GM18867 (cell line): ENCODE data around the gene TMPRSS6.

Experiments
- ATAC-seq: cut with Tn5 transposase; IDR thresholded peaks from one replicate; pipeline ENCODE4 v1.9.1; 2021; ENCODE audit warnings: mild to moderate bottlenecking, moderate library complexity; ENCODE audit not compliant: unreplicated experiment

TMPRSS6 gene

DNA sequence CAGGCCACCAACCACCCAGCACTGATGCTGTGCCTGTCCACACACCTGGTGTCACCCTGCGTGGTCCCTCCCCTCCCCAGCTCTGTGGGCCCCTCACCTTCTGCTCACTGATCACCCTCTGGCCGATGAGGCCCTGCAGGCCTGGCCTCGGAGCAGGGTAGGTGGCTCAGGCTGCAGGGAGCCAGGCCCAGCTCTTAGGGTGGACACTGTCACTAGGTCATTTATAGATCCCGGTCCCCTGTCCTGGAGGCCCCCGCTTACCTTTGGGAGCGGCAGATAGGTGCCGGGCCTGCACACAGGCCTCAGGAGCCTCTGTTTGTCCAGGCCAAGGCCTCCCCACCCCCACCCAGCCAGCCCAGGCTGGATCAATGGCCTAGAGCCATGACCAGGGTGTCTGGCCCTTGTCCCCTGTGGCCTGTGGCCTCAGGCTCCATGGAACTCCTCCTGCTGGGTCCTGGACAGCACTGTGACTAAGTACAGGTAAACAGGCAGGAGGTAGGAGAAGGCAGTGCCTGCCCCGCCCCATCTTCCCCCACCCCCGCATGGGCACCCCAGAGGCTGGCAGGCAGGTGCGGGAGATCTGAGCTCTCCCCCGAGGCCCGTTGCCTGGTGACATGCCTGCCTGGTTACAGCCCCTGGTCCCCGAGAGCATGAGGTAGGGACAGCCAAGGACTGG lies at the start of gene TMPRSS6:
Gene TMPRSS6 (minus strand): TSS at position 472 of the 676 bp plus-strand sequence. CDS start 6,296 bp downstream, outside the sequence.
- no peak for ATAC-seq

GRCh38 chr22:37158963-37159290 lies 49.4 kb upstream of the TMPRSS6 start:
- no peak for ATAC-seq

GRCh38 chr22:37157516-37158285 lies 48.2 kb upstream of the TMPRSS6 start:
- ATAC-seq, result no peak

DNA sequence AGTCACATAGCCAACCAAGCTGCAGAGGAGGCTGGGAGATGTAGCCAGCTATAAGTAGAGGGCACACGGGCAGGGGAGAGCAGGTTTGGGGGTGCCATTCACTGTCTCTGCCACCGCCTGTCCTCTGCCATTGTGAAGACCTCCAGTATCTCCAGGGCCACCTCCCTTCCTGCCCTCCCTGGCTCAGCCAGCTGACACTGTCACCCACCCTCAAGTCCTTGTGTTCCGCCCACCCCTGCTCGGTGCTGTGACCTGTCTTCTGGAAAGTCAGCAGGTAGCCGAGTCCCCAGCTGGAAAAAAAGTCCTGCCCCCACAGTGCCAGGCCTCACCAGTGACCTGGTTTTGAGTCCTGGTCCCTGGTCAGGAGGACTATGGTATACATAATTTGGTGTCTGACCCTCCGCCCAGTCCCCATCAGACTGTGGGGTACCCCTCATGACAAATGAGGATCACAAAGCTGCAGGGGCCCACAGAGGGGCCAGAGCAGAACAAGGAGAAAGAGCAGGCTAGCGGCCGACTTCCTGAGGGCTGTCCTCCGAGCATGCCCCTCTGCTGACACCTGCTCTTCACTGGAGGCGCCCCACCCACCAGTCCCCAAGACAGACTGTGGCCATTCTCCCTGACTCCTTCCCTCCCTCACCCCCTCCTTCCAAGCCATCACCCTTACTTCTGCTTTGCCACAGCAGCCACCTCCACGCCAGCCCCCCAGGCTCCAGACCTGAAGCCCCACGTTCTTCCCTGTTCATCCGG lies 47.3 kb upstream of the TMPRSS6 start:
- no peak for ATAC-seq

DNA sequence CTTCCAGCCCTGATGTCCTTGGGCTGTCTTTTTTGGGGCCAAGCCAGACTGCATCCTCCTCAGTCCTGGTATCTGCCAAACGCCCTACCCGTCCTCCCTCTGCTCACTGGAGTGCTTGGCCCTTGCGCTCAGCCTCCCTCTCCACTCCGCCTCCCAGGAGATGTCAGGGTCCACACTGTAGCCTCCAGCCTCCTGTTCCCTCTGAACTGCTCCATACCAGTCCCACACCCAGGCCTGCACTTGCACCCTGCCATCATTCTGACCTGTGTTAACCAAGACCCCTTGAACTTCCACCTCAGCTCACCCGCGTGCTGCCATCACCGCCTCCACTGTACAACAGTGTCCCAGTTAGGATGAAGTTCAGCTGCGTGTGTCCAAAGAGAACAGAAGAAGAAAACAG lies 46.5 kb upstream of the TMPRSS6 start:
- no peak for ATAC-seq

DNA sequence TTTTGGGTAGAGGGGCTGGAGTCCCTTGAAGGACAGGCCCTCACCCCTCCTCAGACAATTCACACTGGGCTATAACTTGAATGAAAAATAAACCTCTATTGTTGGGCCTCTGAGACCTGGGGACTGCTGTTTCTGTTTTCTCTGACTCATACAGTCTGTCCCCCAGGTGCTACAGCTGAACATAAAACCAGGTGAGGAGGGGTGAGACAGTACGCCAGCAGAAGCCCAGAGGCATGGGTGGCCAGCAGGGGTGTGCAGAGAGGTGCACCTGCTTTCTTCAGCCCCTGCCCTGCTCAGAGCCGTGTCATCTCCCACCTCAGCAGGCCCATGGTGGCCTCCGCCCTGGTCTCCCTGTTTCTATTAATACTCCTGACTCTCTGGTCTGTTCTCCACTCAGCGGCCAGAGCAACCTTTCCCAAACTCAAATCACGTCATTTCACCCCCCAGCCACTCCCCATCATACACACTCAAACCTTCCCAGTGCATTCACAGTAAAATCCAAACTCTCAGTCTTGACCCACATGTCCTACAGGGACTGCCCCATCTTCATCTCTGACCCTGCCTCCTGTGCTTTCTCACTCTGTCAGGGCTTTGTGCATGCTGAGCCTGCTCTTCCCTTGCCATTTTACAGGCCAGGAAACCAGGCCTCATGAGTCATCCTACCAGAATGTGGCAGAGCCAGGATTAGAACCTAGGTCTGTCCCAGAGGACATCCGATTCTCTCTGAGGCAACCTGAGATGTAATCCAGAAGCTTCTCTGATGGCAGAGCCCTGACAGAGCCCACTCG lies 45.6 kb upstream of the TMPRSS6 start:
- no peak for ATAC-seq

- no peak for ATAC-seq
Measured at GRCh38 chr22:37153901-37154300, 44.4 kb upstream of the TMPRSS6 start.

- ATAC-seq, result no peak
Measured at GRCh38 chr22:37151401-37151800, 41.9 kb upstream of the TMPRSS6 start.

- no peak for ATAC-seq
Measured at GRCh38 chr22:37150701-37151100, 41.2 kb upstream of the TMPRSS6 start.

- ATAC-seq, result peak; percentile 7
Measured at GRCh38 chr22:37148742-37149665, 39.5 kb upstream of the TMPRSS6 start.

- ATAC-seq, result no peak
Measured at GRCh38 chr22:37148031-37148651, 38.6 kb upstream of the TMPRSS6 start.

DNA sequence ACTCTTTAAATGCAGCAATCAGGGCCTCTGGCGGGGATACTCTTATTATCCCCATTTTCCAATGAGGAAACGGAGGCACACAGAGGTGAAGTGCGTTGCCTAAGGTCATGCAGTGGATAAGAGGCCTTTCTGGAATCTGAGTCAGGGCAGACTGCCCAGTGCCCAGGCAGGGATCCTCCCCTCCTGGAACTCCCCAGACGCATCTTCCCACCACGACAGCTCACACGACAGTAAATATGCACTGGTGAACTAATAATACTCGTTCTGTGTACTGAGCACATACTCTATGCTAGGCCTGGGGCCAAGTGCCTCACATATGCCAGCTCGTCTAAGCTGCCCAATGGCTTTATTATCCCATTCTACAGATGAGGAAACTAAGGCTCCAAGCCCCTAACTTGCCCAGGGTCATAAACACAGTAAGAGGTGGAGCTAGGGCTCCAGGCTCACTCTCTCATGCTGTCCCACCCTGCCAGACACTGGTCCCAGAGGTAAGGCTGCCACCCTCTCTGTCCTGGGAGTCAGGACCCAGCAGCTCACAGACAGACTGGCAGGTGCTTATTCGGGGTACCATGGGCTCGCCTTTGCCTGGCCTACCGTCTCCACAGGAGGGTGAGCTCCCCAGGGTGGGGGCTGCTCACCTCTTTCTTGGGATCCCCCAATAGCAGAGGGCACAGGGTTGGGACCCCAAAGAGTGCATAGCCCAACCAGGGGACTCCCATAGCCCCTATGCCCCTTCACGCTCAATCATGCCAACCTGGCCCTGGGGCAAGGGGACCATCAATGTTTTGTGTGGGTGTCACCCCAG lies 37.9 kb upstream of the TMPRSS6 start:
- ATAC-seq, result no peak

DNA sequence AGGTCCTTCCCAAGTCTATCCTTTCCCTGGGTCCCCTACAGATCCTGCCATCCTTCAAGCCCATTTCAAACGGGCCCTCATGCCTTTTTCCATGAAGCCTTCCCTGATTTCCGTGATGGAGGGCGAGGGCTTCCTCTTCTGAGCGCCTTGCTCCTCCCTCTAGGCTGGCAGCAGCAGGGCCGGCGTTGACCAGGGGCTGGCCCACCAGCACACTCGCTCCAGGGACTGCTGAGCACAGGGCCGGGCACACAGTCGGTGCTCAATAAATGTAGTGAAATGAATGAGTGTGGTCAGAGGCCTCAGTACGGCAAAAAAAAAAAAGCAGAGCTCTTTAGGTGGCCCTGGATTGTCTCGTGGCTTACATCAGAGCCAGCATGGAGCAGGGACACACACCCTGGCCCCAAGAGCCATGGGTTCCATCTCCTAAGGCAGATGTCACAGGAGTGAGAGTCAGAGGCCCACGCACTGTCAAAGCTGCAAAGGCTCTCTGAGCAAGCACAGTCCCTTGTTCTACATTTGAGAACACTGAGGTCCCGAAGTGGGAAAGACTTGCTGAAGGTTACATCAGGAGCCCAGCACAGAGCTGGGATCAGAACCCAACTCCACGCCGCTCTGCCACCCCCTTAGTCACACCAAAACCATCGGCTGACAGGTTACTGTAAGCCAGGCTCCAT lies 37.1 kb upstream of the TMPRSS6 start:
- ATAC-seq, result no peak

GRCh38 chr22:37146051-37146385 lies 36.5 kb upstream of the TMPRSS6 start:
- ATAC-seq, result no peak

DNA sequence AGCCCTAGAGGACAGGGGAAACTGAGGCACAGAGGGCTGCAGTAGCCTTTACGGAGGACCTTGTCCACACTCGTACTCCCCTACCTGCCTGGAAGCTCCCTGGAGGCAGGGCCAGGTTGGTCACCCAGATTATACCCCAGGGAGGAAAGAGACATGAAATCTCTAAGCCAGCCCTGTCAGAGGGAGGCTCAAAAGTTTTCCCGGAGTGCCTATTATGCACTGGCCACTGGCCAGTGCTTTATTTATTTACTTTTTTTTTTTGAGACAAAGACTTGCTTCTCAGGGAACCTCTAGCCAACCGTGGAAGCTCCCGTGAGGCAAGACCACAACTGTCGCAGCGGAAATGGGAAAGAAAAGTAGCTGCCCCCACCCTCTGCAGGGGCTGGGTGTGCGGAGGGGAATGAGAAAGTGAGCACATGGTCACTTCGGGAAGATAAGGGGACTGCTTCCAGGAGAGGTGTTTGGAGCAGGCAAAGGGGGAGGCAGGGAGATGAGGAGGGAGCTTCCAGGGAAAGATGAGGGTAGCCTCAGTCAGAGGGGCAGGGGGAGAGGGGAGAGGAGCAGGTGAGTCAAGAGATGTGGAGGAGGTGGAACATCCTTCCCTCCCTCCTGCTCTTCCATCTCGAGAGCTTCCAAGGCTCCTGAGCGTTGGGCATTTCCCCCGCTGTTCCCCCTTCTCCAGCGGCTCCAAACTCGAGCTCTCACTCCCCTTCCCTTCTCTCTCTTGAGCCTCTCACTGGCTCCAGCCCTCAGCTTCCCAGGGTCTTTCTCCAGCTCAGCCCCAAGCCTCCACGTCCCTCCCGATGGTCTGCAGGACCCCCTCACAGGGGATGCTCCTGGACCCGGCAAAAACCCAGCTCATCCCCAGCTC lies 35.9 kb upstream of the TMPRSS6 start:
- no peak for ATAC-seq

GRCh38 chr22:37144180-37144554 lies 34.7 kb upstream of the TMPRSS6 start:
- ATAC-seq, result no peak

DNA sequence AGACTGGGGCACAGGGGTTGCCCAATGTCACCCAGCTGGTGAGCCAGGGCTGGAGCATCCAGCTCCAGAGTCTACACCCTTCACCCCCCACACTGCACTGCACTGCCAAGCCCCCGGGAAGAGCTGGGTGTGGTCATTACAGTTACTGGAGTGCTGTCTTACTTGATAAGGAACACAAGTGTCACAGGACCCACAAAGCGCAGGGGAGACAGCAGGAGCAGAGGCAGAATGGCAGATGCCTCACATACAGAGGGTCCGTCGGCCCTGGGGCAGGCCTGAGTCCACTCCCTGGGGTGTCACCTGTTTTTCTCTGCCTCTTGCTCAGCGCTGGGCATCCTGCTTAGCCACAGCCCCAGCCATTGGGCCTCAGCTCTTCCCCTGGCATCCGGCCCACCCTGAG lies 32.5 kb upstream of the TMPRSS6 start:
- no peak for ATAC-seq
